Activated effector memory CD4-positive, alpha-beta T cell treated with anti-CD3 and anti-CD28 coated beads, Interleukin-2, amount 50 U/mL, for 16 hours (primary cell): Measurements from ENCODE around the gene ZNF534.
"Not testable (repeated sequence)": the region's sequence is repeated elsewhere in the genome, so short reads cannot be mapped to it uniquely, and the experiment has no call there.

Experiments used
- DNase-seq: peaks from one replicate; pipeline ENCODE4 v3.0.0-alpha.2; 2020

The ZNF534 gene

DNA sequence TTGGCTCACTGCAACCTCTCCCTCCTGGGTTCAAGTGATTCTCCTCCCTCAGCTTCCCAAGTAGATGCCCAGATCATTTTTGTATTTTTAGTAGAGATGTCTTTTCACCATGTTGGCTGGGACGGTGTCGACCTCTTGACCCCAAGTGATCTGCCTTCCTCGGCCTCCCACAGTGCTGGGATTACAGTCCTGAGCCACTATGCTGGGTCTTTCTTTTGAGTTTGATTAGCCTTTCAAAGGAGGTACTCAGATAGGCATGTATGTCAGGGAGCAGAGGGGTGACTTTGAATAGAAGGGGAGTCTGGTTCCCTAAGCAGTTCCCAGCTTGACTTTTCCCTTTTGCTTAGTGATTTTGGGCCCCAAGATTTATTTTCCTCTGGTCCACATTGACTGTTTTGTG lies 71.5 kb downstream of the ZNF534 start:
- DNase-seq: not testable (repeated sequence)

- not testable (repeated sequence) for DNase-seq
Measured at GRCh38 chr19:52500991-52501390, 72.0 kb downstream of the ZNF534 start.
